HepG2 (cell line): ENCODE measurements around the gene COQ7. TPM values are rescaled to one million over a fixed set of nuclear protein-coding genes. Genes with fewer than 3 reads are reported as not detected.
A peak's percentile ranks its signal among the peaks of the same experiment; 100 is the strongest.

Source experiments
- BCL6 ChIP-seq: IDR thresholded peaks from 2 replicates; pipeline ENCODE4 v1.6.1; 2016; ENCODE audit warnings: missing genetic modification reagents, missing compliant biosample characterization
- CHD4 ChIP-seq: fragments of 200-600 bp; sonication (generic); IDR thresholded peaks from 2 replicates; pipeline ENCODE4 v1.7.0; 2017; ENCODE audit warnings: mild to moderate bottlenecking, low read length, borderline replicate concordance
- EEA1 ChIP-seq: sonication (generic); formaldehyde crosslinking; IDR thresholded peaks from 2 replicates; pipeline ENCODE4 v1.5.1; 2020; ENCODE audit warnings: mild to moderate bottlenecking, missing genetic modification reagents, borderline replicate concordance
- IRX3 ChIP-seq: sonication (generic); formaldehyde crosslinking; IDR thresholded peaks from 2 replicates; pipeline ENCODE4 v1.8.1; 2023; ENCODE audit warnings: mild to moderate bottlenecking, low read depth, missing genetic modification reagents, borderline replicate concordance
- PHF20 ChIP-seq: sonication (generic); formaldehyde crosslinking; IDR thresholded peaks from 2 replicates; pipeline ENCODE4 v1.5.0; 2020; ENCODE audit warnings: mild to moderate bottlenecking, missing genetic modification reagents
- POLR2G ChIP-seq: fragments of 200-400 bp; formaldehyde crosslinking; IDR thresholded peaks from 2 replicates; pipeline ENCODE4 v1.6.1; 2018; ENCODE audit warnings: mild to moderate bottlenecking, low read depth, low read length, moderate library complexity
- PRPF4 ChIP-seq: fragments of 200-400 bp; formaldehyde crosslinking; IDR thresholded peaks from 2 replicates; pipeline ENCODE4 v1.6.1; 2016; ENCODE audit warnings: low read length, low read depth; ENCODE audit not compliant: poor library complexity, severe bottlenecking
- SAP130 ChIP-seq: IDR thresholded peaks from 2 replicates; pipeline ENCODE4 v1.6.1; 2016; ENCODE audit warnings: low read depth
- SMYD3 ChIP-seq: sonication (generic); formaldehyde crosslinking; IDR thresholded peaks from 2 replicates; pipeline ENCODE4 v1.8.1; 2023; ENCODE audit warnings: mild to moderate bottlenecking, missing genetic modification reagents
- SOX6 ChIP-seq, 2 experiments: fragments of 450-650 bp in 1 of 2; sonication (generic) in 1 of 2; formaldehyde crosslinking in 1 of 2; IDR thresholded peaks; 2 replicates each; pipeline versions ENCODE4 v1.4.0 to v1.6.1; 2017 to 2020; ENCODE audit warnings: antibody characterized with exemption in 1 of 2, mild to moderate bottlenecking in 1 of 2, missing genetic modification reagents in 1 of 2
- ZBTB14 ChIP-seq: sonication (generic); formaldehyde crosslinking; IDR thresholded peaks from 2 replicates; pipeline ENCODE4 v1.4.0; 2020; ENCODE audit warnings: missing genetic modification reagents
- ZFP41 ChIP-seq: sonication (generic); formaldehyde crosslinking; IDR thresholded peaks from 2 replicates; pipeline ENCODE4 v1.4.0; 2020; ENCODE audit warnings: mild to moderate bottlenecking, missing genetic modification reagents, borderline replicate concordance
- ZNF260 ChIP-seq: sonication (generic); formaldehyde crosslinking; IDR thresholded peaks from 2 replicates; pipeline ENCODE4 v1.4.0; 2020; ENCODE audit warnings: missing genetic modification reagents, low read depth, mild to moderate bottlenecking, borderline replicate concordance
- ZNF329 ChIP-seq: sonication (generic); formaldehyde crosslinking; IDR thresholded peaks from 2 replicates; pipeline ENCODE4 v1.9.0; 2021; ENCODE audit warnings: low read depth, mild to moderate bottlenecking, missing genetic modification reagents
- ZNF713 ChIP-seq: sonication (generic); formaldehyde crosslinking; IDR thresholded peaks from 2 replicates; pipeline ENCODE4 v1.4.0; 2020; ENCODE audit warnings: mild to moderate bottlenecking, missing genetic modification reagents
- ZNF800 ChIP-seq: sonication (generic); formaldehyde crosslinking; IDR thresholded peaks from 2 replicates; pipeline ENCODE4 v1.4.0; 2020; ENCODE audit warnings: missing genetic modification reagents
- polyA plus RNA-seq, 8 experiments: library from polyadenylated mRNA; depleted of rRNA in 3 of 8; stranded (reverse) in 7 of 8; unstranded in 1 of 8; fragments of >200 nt; fragmentation: Illumina TruSeq in 4 of 8; extraction: Trizol in 4 of 8; gene quantifications; 2 replicates each; pipeline versions ENCODE4 v1.2.1 to v1.2.3, GENCODE V29; 2011 to 2016; ENCODE audit warnings: low read depth in 4 of 8, missing spikeins in 1 of 8, mixed read lengths in 1 of 8; ENCODE audit not compliant: insufficient read depth in 1 of 8
- total RNA-seq, 5 experiments: library from RNA; depleted of rRNA; stranded (reverse); fragments of >200 nt; fragmentation: Illumina TruSeq; extraction: Trizol; gene quantifications; 2 replicates each; pipeline ENCODE4 v1.2.3, GENCODE V29; 2016; ENCODE audit warnings: low read depth in 1 of 5
- TF ChIP-seq, protein P1 (sequence below): sonication (generic); formaldehyde crosslinking; IDR thresholded peaks from 2 replicates; pipeline ENCODE4 v1.5.1; 2020; ENCODE audit warnings: missing genetic modification reagents, mild to moderate bottlenecking, borderline replicate concordance
- TF ChIP-seq, protein P2 (sequence below): IDR thresholded peaks from 2 replicates; pipeline ENCODE4 v1.6.1; 2016; ENCODE audit warnings: missing compliant biosample characterization, missing genetic modification reagents, borderline replicate concordance
- TF ChIP-seq, protein P3 (sequence below): sonication (generic); formaldehyde crosslinking; IDR thresholded peaks from 2 replicates; pipeline ENCODE4 v1.8.1; 2023; ENCODE audit warnings: mild to moderate bottlenecking, missing genetic modification reagents

COQ7 gene
- total and polyA plus RNA-seq, 2 of the 13 experiments (the other 11 are each of a cell fraction or from before 2014, with no cell fraction given), result 20.1 to 45.7 TPM

- no peak for TF ChIP-seq CHD4
- TF ChIP-seq IRX3 (CRISPR knock-in tag), result 0 out of 2 replicates have a peak, but pooled peaks have one; percentile 8
- TF ChIP-seq ZBTB14 (CRISPR knock-in tag), result no peak; the same call in 1 of the 2 replicates
- TF ChIP-seq ZNF329 (CRISPR knock-in tag), result peak; percentile 12; the same call in 1 of the 2 replicates
- TF ChIP-seq, protein P1, sequence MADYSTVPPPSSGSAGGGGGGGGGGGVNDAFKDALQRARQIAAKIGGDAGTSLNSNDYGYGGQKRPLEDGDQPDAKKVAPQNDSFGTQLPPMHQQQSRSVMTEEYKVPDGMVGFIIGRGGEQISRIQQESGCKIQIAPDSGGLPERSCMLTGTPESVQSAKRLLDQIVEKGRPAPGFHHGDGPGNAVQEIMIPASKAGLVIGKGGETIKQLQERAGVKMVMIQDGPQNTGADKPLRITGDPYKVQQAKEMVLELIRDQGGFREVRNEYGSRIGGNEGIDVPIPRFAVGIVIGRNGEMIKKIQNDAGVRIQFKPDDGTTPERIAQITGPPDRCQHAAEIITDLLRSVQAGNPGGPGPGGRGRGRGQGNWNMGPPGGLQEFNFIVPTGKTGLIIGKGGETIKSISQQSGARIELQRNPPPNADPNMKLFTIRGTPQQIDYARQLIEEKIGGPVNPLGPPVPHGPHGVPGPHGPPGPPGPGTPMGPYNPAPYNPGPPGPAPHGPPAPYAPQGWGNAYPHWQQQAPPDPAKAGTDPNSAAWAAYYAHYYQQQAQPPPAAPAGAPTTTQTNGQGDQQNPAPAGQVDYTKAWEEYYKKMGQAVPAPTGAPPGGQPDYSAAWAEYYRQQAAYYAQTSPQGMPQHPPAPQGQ (CRISPR knock-in tag), result 0 out of 2 replicates have a peak, but pooled peaks have one; percentile 13
- TF ChIP-seq ZFP41 (CRISPR knock-in tag), result peak; percentile 92; the same call in 1 of the 2 replicates
- TF ChIP-seq BCL6 (CRISPR knock-in tag), result peak; percentile 24; the same call in 1 of the 2 replicates
- peak; percentile 77 for TF ChIP-seq SAP130
- TF ChIP-seq POLR2G, result peak; percentile 95
- peak; percentile 68 for TF ChIP-seq PRPF4
- peak; percentile 66 for TF ChIP-seq PHF20 (CRISPR knock-in tag)
- 0 out of 2 replicates have a peak, but pooled peaks have one; percentile 39 for TF ChIP-seq ZNF713 (CRISPR knock-in tag)
- TF ChIP-seq SMYD3, result no peak
- TF ChIP-seq ZNF260 (CRISPR knock-in tag), result no peak
- peak; percentile 76 for TF ChIP-seq ZNF800
- TF ChIP-seq, protein P2, sequence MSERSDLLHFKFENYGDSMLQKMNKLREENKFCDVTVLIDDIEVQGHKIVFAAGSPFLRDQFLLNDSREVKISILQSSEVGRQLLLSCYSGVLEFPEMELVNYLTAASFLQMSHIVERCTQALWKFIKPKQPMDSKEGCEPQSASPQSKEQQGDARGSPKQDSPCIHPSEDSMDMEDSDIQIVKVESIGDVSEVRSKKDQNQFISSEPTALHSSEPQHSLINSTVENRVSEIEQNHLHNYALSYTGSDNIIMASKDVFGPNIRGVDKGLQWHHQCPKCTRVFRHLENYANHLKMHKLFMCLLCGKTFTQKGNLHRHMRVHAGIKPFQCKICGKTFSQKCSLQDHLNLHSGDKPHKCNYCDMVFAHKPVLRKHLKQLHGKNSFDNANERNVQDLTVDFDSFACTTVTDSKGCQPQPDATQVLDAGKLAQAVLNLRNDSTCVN (CRISPR knock-in tag), result no peak; the same call in none of the 2 replicates
- no peak for TF ChIP-seq EEA1 (CRISPR knock-in tag)
- TF ChIP-seq, protein P3, sequence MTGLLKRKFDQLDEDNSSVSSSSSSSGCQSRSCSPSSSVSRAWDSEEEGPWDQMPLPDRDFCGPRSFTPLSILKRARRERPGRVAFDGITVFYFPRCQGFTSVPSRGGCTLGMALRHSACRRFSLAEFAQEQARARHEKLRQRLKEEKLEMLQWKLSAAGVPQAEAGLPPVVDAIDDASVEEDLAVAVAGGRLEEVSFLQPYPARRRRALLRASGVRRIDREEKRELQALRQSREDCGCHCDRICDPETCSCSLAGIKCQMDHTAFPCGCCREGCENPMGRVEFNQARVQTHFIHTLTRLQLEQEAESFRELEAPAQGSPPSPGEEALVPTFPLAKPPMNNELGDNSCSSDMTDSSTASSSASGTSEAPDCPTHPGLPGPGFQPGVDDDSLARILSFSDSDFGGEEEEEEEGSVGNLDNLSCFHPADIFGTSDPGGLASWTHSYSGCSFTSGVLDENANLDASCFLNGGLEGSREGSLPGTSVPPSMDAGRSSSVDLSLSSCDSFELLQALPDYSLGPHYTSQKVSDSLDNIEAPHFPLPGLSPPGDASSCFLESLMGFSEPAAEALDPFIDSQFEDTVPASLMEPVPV (CRISPR knock-in tag), result peak; percentile 14; the same call in 1 of the 2 replicates
- TF ChIP-seq SOX6 (IDR thresholded peaks at IDR 0.05), result no peak
- TF ChIP-seq SOX6 (CRISPR knock-in tag; IDR thresholded peaks at IDR 0.05), result peak; percentile 45; the same call in 1 of the 2 replicates
Observed at GRCh38 chr16:19113577-19114358, 46.4 kb downstream of the COQ7 start, which contains the start of gene ITPRIPL2 (continued).
